Parathyroid adenoma (tissue), 2 donors: ENCODE measurements around the gene PPP2R1B.

Source experiments
- H2AFZ ChIP-seq: fragments of 300-600 bp; sonication (generic); one replicate; pipeline ENCODE4 v1.7.0; 2017; ENCODE audit warnings: antibody characterized with exemption, mild to moderate bottlenecking
- H3K27ac ChIP-seq: fragments of 300-600 bp; sonication (generic); one replicate; pipeline ENCODE4 v1.7.0; 2017
- H3K27me3 ChIP-seq: fragments of 300-600 bp; sonication (generic); one replicate; pipeline ENCODE4 v1.7.0; 2017; ENCODE audit warnings: low read length; ENCODE audit not compliant: control insufficient read depth, insufficient read depth
- H3K36me3 ChIP-seq: fragments of 300-600 bp; sonication (generic); one replicate; pipeline ENCODE4 v1.7.0; 2017; ENCODE audit warnings: low read length; ENCODE audit not compliant: control insufficient read depth, insufficient read depth
- H3K4me1 ChIP-seq: fragments of 300-600 bp; sonication (generic); one replicate; pipeline ENCODE4 v1.7.0; 2017; ENCODE audit warnings: control low read depth
- H3K4me2 ChIP-seq: fragments of 300-600 bp; sonication (generic); one replicate; pipeline ENCODE4 v1.7.0; 2017; ENCODE audit warnings: low read length
- H3K4me3 ChIP-seq: fragments of 300-600 bp; sonication (generic); one replicate; pipeline ENCODE4 v1.7.0; 2017; ENCODE audit warnings: low read depth, low read length
- H3K79me2 ChIP-seq: fragments of 300-600 bp; sonication (generic); one replicate; pipeline ENCODE4 v1.7.0; 2017; ENCODE audit warnings: control low read depth
- H3K9ac ChIP-seq: fragments of 300-600 bp; sonication (generic); one replicate; pipeline ENCODE4 v1.7.0; 2017; ENCODE audit warnings: mild to moderate bottlenecking
- H3K9me3 ChIP-seq: fragments of 300-600 bp; sonication (generic); one replicate; pipeline ENCODE4 v1.7.0; 2017; ENCODE audit warnings: low read length; ENCODE audit not compliant: control insufficient read depth
- CTCF ChIP-seq: fragments of 300-600 bp; sonication (generic); IDR thresholded peaks from one replicate; pipeline ENCODE4 v1.7.0; 2017; ENCODE audit warnings: antibody characterized with exemption, mild to moderate bottlenecking
- donor health status: primary hyperparathyroidism.

PPP2R1B gene

GRCh38 chr11:111764621-111765020, 1.6 kb downstream of the PPP2R1B start:
- peaks cover 2% of the 10 kb centered on the region for H3K79me2 ChIP-seq
- H3K4me2 ChIP-seq = peak overlapping the region; percentile 59
- no peak overlapping the region for H2AFZ ChIP-seq
- peaks cover 4% of the 10 kb centered on the region for H3K4me1 ChIP-seq
- no peaks in the 10 kb centered on the region for H3K9me3 ChIP-seq
- H3K4me3 ChIP-seq = peak overlapping the region; percentile 76
- no peaks in the 10 kb centered on the region for H3K27me3 ChIP-seq
- no peak for TF ChIP-seq CTCF
- H3K36me3 ChIP-seq = no peaks in the 10 kb centered on the region
- no peak overlapping the region for H3K9ac ChIP-seq
- H3K27ac ChIP-seq = no peak overlapping the region

GRCh38 chr11:111762981-111763643, 3.1 kb downstream of the PPP2R1B start:
- H3K9ac ChIP-seq = no peak overlapping the region
- no peaks in the 10 kb centered on the region for H3K27me3 ChIP-seq
- H3K4me3 ChIP-seq = no peak overlapping the region
- peaks cover 2% of the 10 kb centered on the region for H3K79me2 ChIP-seq
- peaks cover 4% of the 10 kb centered on the region for H3K4me1 ChIP-seq
- no peak for TF ChIP-seq CTCF
- H3K4me2 ChIP-seq = no peak overlapping the region
- H2AFZ ChIP-seq = no peak overlapping the region
- no peak overlapping the region for H3K27ac ChIP-seq
- H3K9me3 ChIP-seq = no peaks in the 10 kb centered on the region
- H3K36me3 ChIP-seq = no peaks in the 10 kb centered on the region

- no peak overlapping the region for H3K4me3 ChIP-seq
- no peaks in the 10 kb centered on the region for H3K36me3 ChIP-seq
- no peak overlapping the region for H3K4me2 ChIP-seq
- H2AFZ ChIP-seq = no peak overlapping the region
- H3K79me2 ChIP-seq = peaks cover 2% of the 10 kb centered on the region
- H3K4me1 ChIP-seq = peaks cover 4% of the 10 kb centered on the region
- no peak overlapping the region for H3K9ac ChIP-seq
- no peaks in the 10 kb centered on the region for H3K9me3 ChIP-seq
- no peaks in the 10 kb centered on the region for H3K27me3 ChIP-seq
- TF ChIP-seq CTCF = no peak
- H3K27ac ChIP-seq = no peak overlapping the region
Measured at GRCh38 chr11:111762526-111762925, 3.7 kb downstream of the PPP2R1B start.

GRCh38 chr11:111761036-111761435, 5.2 kb downstream of the PPP2R1B start:
- H3K9ac ChIP-seq = no peak overlapping the region
- no peaks in the 10 kb centered on the region for H3K36me3 ChIP-seq
- H3K4me2 ChIP-seq = no peak overlapping the region
- no peak overlapping the region for H2AFZ ChIP-seq
- peaks cover 2% of the 10 kb centered on the region for H3K79me2 ChIP-seq
- no peaks in the 10 kb centered on the region for H3K4me1 ChIP-seq
- no peak overlapping the region for H3K27ac ChIP-seq
- no peak for TF ChIP-seq CTCF
- no peaks in the 10 kb centered on the region for H3K9me3 ChIP-seq
- no peaks in the 10 kb centered on the region for H3K27me3 ChIP-seq
- no peak overlapping the region for H3K4me3 ChIP-seq

GRCh38 chr11:111759778-111760407, 6.3 kb downstream of the PPP2R1B start:
- Histone ChIP-seq H3K79me2 (peaks cover 2% of the 10 kb centered on the region), H3K27me3 (no peaks in the 10 kb centered on the region), H3K27ac (no peak overlapping the region), H3K4me1 (no peaks in the 10 kb centered on the region), H2AFZ (no peak overlapping the region), H3K4me2 (no peak overlapping the region), H3K9me3 (no peaks in the 10 kb centered on the region), H3K36me3 (no peaks in the 10 kb centered on the region), H3K4me3 (no peak overlapping the region), H3K9ac (no peak overlapping the region)
- no peak for TF ChIP-seq CTCF
